Measurements from ENCODE around the gene ABR.
"Not testable (repeated sequence)": the region's sequence is repeated elsewhere in the genome, so short reads cannot be mapped to it uniquely, and the experiment has no call there.

Gene ABR

DNA sequence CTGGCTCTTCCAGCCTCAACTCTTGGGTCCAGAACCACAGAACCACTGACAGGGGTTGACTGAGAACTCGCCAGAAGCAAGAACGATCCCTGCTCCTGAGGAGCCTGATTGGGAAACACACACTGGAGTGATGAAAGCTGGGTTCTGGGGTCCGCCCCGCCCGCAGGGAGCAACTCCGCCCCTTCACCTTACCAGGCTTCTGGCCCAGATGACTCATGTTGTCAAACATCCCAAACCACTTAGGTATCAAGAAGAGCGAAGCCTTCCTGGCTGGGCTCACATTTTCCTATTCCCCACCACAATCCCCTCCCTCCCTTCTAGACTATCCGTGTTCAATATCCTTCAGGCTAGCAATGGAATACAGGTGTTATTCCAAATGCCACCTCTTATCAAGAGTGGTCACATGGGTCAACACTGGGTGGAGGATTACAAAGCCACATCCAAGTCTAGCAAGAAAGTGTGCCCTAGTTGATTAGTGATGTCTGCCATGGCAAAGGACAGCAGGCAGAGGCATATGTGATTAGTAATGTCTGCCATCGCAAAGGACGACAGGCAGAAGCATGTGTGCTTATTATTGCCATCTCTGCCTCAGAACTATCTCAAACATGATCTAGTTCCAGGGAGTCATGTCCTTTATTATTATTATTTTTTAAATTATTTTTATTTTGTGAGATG is 112.4 kb downstream of the ABR start:
- no peak for DNase-seq

GRCh38 chr17:1065416-1065815 is 114.4 kb downstream of the ABR start:
- DNase-seq, result not testable (repeated sequence)

- peak; percentile 82 for DNase-seq
Measured at GRCh38 chr17:1060991-1061390, 118.8 kb downstream of the ABR start.

DNA sequence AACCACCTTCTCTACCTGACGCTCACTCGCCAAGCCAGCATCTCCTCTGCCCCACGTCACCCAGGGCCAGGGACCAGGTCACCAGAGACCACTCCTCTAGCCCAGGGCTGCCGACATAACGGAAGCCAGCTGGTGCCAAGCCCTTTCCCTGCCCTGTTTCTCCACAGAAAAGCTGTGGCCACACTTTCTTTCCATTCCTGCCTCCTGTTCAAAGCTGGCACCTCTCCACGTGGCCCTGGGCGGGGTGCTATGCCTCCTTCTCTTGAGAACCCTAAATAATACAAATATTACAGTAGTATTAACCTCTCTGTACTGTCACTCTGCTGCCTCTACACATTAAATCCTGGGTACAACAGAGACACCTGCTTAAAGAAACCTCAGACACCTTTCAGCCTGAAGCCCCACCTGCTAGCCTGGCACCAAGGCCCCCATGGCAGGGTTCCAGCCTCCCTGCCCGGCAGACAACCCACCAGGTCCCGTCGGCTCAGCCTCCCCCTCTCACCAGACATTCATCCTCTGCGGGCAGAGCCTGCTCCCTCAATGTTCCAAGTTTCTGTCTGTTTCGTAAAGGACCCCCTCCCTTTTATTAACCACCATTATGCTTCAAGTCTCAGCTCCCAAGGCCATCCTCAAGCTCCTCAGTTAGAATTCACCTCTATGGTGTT is 120.5 kb downstream of the ABR start:
- DNase-seq, result no peak

DNA sequence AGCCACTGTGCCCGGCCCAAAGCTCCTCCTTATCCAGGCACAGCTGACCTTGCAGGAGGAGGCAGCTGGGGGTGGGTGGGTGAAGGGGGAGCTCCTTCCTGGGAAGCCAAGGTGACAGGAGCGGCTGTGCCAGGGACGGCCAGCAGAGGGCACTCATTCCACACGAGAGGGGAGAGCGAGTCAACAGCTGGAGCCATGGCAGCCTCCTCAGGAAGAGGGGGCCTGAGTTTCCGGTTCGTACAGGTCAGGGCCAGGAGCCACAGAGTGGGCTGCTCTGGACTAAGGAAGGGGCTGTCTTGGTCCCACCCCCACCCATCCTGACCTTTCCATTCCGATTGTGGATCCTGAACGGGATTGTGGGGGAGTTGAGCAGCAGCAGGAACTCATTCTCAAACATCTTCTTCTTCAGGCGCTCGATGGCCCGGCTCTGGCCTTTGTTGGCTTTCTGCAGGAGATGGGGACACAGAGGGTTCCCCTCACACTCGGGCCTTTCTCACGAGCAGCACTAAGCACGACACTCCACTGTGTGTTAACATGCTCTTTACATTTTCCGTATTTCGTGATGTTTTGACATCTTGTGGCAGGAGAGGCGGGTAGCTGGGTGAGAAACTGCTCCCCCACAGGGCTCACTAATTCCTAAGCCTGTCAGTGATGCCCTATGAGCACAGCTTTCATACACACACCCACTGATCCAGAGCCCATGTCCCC is 121.2 kb downstream of the ABR start:
- no peak for DNase-seq

DNA sequence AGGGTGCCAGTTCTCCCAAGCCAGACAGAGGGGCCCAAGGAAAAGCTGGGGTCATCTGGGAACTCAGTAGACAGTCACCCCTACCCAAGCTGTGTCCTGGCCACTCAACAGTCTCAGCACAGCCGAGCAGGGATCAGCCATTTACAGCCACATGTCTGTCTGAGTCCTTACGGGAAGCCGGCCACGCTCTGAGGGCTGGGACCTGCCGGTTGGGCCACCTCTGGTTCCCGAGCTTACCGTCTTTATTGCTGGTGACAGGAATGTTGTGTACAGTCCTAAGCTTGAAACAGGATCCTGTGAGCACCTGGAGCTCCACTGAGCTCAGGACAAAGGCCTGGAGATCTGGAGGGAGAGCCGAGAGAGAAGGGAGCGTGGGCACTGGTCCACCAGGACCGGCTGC is 123.0 kb downstream of the ABR start:
- DNase-seq, result no peak

DNA sequence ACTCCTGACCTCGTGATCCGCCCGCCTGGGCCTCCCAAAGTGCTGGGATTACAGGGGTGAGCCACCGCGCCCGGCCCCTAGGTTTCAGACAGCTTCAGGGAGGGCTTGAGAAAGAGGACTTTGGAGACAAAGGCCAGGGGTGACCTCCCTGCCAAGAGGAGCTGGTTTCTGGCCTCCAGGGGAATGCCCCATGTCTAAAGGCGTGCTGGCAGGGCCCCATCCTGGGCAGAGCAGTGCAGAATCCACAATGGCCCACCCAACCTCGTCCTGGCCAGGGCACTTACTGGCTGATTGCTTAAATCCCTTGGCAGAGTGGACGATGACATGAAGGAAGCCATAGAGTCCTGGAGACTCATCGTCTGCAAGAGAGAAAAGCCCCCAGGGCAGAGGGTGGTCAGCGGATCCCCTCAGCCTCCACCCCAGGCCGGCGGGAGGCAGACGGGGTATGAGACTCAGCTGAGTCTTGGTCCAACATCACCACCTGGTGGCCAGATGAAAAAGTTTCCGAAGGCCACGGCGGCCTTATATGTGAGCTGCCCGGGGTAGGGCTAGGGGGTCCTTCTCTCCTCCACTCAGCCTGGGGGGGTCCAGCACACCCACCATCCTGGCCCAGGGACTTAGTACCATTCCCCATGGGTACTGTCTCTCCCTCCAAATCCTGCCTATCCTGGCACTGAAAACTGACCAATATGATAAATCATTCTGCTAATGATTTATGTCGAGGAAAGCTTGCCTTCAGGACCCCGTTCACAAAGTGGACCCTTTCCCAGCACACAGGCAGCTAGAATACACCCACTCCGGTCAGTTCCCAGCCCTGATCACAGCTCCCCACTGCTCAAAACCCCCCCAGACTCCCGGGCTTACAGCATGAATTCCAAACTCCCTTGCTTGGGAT is 123.8 kb downstream of the ABR start:
- peak; percentile 42 for DNase-seq

GRCh38 chr17:1055231-1055630 is 124.5 kb downstream of the ABR start:
- no peak for DNase-seq

GRCh38 chr17:1054656-1055055 is 125.1 kb downstream of the ABR start:
- no peak for DNase-seq

DNA sequence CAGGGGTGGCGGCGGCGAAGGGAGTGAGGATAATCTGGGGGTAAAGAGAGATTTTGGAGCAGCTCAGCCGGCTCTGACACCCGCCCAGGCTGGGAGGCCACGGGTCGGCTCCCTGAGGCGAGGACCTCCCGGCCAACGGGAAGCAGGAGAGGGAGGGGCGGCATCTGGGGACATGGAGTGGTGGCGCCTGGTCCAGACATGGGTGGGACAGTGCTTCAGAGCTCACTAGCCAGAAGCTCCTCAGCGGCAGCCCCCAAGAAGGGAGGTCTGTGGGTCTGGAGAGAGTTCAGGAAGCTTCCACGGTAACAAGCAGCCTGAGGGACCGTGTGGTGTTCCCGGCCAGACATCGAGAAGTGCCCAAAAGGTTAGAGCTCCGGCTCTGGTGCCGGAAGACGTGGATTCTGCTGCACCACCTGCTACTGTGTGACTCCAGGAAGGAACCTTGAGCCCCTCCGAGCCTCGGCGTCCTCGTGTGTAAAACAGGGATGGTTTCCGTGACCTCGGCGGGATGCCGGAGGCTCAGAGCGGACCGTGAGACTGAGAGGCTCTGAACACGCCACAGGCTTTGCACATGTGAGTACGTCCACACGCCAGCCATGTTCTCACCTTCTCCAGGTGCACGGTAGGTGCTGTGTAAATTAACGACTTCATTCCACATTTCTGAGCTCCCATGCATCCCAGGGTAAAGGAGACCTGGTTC is 126.0 kb downstream of the ABR start:
- DNase-seq, result no peak

DNA sequence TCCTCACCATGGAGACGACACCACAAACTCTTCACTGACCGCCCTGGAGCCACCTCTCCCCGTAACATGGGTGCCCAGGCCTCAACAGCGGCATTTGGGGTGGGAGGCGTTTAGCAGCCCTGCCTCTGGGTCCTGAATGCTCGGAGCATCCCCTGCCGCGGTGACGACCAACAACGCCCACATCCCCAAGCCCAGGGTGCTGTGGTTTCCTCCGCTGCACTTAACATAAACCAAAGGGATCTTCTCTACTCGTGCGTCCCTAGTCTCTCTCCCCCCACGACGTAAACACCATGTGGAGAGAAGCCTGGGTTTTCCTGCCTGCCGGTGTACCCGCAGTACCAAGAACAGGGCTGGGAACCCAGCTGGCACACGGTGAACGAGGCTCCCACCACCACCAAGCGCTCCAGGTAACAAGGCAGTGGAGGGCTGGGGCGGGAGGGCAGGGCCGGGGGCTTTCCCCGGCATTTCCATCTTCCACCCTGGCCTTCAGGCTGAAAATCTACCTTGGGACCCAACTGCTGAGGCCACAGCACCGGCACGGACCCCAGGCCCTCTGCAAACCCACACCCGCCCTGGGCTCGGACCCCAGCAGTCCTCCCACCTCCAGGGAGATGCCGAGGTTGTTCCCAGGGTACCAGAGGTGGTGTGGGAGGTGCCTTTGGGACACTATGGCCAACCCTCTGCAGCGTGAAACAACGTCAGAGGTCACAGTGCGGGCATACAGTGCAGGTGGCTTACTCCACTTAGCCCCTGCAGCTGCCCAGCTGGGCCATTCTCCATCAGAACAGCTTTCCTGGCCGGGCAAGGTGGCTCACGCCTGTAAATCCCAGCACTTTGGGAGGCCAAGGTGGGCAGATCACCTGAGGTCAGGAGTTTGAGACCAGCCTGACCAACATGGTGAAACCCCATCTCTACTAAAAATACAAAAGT is 128.5 kb downstream of the ABR start:
- DNase-seq, result no peak

DNA sequence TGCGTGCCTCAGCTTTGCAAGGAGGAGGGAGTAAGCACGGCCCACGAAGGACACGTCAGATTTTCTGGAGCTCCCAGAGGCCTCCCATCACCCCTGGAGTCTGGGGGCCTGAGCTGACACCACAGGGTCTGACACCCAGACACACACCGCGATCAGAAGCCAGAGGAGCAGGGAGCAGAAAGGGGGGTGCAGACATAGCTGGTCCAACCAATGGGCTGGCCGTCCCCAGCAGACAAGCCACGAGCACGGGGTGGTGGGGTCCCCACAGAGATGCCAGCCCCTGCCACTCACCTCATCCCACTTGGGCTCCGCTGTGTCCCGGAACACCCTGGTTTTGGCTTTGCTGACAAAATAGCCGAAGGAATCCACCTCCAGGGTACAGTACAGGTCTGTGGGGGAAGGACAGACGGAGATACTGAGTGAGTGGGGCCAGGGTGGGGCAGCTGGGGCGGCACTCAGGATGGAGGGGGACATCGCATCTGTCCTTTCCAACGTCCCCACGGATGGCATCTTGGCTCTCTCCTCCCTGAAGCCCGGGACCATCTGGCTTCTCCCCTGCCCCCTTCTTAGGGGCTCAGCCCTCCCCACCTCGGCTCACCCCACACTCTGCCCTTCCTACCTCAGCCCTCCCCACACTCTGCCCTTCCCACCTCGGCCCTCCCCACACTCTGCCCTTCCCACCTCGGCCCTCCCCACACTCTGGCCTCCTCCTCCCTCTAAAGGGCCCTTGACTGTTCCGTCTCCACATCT is 129.4 kb downstream of the ABR start:
- DNase-seq, result no peak

- DNase-seq, result no peak
Measured at GRCh38 chr17:1049446-1050225, 130.1 kb downstream of the ABR start.

- not testable (repeated sequence) for DNase-seq
Measured at GRCh38 chr17:1048516-1049115, 131.2 kb downstream of the ABR start.

DNA sequence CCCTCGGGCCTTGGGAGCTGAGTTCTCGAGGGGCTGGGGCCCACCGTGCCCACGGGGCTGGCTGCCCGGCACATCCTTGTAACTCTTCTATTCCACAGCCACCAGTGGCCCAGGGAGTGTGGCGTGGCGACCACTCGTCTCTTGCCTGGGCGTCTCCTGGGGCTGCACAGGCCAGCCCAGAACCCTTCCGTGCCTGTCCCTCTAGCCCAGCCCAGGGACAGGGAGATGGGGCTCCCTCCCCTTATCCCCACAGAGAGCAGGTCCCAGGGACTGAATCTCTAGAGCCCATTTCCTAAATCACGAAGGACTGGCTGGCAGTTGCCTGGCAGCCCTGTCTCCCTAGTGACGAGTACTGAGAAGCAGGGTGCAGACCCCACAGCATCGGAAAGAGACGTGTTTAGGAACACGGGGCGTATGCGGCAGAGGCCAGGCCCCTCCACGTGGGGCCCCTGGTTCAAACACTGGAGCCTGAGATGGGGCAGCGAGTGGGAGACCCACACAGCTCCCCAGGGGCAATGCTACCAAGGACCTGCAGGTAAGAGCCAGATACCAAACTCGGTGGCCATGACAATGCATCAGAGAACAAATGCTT is 131.8 kb downstream of the ABR start:
- no peak for DNase-seq

DNA sequence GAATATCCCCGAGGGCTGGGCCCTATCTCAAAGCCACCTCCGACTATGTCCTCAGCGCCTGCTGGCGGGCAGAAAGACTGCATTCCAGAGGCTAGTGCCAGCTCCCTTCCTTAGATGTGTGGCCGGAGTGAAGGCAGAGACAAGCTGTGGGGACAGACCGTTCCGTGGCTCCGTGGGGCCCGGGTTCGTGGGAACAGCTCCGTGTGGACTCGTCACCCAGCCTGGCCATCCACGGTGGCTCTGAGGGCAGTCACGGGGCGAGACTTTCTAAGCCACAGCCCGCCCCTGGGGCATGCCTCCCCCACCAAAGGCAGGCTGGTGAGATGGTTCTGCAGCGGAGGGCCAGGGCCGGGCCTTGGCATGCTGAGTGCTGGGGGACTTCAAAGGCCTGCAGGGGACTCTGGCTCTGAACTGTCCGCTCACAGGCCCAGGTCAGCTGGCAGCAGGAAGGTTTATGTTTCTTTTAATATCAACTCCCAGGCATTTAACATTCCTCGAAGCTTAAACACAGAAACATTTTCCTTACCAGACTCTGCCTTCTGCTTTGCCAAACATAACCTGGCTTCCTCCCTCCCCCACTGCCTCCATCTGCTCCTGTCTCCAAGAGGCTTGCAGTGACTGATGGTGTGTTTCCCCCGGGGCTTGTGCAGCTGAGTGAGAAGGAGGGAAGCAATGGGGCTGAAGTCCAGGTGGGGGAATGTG is 132.5 kb downstream of the ABR start:
- DNase-seq, result peak; percentile 26

DNA sequence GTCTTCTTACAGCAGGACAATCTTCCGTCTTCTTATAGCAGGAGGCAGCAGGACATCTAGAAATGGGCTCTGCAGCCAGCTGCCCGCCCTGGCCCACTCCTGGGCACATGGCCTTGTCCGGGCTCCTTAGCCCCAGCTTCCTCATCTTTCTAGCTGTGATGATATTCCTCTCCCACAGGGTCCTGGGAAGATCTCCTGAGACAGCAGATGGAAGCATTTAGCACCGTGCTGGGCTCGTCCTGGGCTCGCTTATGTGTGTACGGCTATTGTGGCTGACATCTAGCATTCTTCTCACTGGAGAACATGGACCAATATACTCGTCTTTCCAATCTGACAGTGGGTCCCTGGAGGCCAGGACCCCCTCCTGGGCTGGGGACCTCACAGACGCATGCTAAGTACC is 134.3 kb downstream of the ABR start:
- DNase-seq, result no peak

- not testable (repeated sequence) for DNase-seq
Measured at GRCh38 chr17:1044387-1045009, 135.3 kb downstream of the ABR start.
